Vagina (tissue), 2 donors: ENCODE data around the gene TMEM145.

Experiments
- POLR2A ChIP-seq, 2 donors: fragments of 450-650 bp; IDR thresholded peaks; one replicate each; pipeline ENCODE4 v1.6.1; 2017; ENCODE audit warnings: antibody characterized with exemption in 2 of 2, mild to moderate bottlenecking in 2 of 2, moderate library complexity in 2 of 2
- POLR2AphosphoS5 ChIP-seq, 2 donors: sonication (generic); formaldehyde crosslinking; IDR thresholded peaks; one replicate each; pipeline ENCODE4 v1.9.0; 2017; ENCODE audit warnings: antibody characterized with exemption in 2 of 2, mild to moderate bottlenecking in 2 of 2, low read depth in 1 of 2; ENCODE audit not compliant: insufficient read depth in 1 of 2
- TF ChIP-seq, protein P1 (sequence below), 3 experiments: fragments of 450-650 bp in 2 of 3; fragments of 200-600 bp in 1 of 3; sonication (generic) in 1 of 3; IDR thresholded peaks; one replicate each; pipeline ENCODE4 v1.5.1; 2017 to 2019; ENCODE audit warnings: antibody characterized with exemption in 3 of 3, mild to moderate bottlenecking in 2 of 3, moderate library complexity in 2 of 3

GRCh38 chr19:42285988-42286348 lies 27.1 kb upstream of the TMEM145 start:
- TF ChIP-seq, protein P1, sequence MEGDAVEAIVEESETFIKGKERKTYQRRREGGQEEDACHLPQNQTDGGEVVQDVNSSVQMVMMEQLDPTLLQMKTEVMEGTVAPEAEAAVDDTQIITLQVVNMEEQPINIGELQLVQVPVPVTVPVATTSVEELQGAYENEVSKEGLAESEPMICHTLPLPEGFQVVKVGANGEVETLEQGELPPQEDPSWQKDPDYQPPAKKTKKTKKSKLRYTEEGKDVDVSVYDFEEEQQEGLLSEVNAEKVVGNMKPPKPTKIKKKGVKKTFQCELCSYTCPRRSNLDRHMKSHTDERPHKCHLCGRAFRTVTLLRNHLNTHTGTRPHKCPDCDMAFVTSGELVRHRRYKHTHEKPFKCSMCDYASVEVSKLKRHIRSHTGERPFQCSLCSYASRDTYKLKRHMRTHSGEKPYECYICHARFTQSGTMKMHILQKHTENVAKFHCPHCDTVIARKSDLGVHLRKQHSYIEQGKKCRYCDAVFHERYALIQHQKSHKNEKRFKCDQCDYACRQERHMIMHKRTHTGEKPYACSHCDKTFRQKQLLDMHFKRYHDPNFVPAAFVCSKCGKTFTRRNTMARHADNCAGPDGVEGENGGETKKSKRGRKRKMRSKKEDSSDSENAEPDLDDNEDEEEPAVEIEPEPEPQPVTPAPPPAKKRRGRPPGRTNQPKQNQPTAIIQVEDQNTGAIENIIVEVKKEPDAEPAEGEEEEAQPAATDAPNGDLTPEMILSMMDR (IDR thresholded peaks at IDR 0.05): no peak
- no peak for TF ChIP-seq POLR2A (IDR thresholded peaks at IDR 0.05)
- TF ChIP-seq POLR2AphosphoS5 (IDR thresholded peaks at IDR 0.05; ENCODE audit: insufficient read depth in 1 of 2, low read depth in 1 of 2): no peak
